Measurements from ENCODE around the gene RAPGEF1.

Gene RAPGEF1

DNA sequence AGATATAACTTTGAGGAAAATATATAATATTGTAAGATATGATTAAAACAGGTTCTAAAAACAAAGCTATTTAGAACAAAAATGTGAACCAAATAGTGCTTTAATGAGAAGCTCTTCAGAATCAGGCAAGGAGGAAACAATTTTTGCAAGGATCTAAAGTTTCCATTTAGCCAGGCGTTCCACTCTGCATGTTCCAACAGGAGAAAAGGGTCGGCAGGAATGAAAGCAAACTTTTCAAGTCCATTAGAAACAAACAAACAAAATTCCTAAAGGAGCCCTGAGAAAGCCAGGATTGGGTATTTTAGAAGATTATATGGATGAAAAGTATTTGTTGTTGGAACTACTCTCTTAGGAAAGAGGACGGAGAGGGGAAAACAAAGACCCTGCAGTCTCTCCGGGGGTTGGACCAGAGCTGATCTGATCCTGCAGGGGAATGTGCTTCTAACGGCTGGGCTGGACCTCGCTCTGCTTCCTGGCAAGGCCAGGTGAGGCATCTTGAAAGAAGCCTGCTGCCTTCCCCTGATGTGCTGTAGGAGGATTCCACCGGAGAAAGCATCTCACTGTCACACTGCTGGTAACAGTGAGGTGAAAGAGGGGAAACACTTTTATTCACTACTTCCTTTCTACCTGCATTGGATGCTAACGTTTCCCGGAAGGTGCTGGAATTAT lies 100.0 kb downstream of the RAPGEF1 start:
- no peak for DNase-seq

DNA sequence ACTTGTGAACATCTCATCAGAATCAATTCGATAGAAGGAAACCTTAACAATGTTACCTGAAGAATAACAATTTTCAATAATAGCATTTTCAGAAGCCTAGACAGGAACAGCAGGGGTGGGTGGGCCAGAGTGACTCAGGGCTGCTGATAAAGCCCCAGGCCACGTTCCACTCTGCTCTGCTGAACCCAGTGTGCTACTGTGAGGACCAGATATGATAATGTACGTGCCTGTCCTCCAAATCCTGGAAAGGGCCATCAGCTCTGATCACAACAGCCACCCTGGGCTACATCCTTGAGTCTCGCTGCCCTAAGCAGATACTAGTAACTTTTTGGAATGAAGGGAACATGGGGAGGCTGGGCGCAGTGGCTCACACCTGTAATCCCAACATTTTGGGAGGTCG lies 103.3 kb downstream of the RAPGEF1 start:
- no peak for DNase-seq

- peak; percentile 24 for DNase-seq
These were observed 104.0 kb downstream of the RAPGEF1 start for GRCh38 chr9:131635892-131636291.

DNA sequence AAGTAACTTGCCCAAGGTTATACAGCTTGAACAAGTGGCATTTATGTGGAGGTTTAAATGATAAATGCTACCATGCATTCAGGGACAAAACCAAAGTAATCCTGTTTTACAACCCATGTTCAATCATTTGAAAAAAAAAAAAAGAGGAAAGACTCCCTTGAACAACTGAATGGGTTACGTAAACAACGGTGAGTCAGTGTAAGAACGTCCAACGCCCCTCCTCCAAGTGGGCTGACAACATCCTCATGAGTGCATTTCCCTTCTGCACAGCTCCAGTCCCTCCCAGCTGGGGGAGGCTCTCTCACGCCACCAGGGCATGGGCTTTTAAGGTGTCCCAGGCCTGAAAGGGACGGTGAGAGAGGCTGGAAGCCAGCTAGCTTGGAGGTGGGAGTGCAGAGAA lies 104.6 kb downstream of the RAPGEF1 start:
- peak; percentile 81 for DNase-seq

DNA sequence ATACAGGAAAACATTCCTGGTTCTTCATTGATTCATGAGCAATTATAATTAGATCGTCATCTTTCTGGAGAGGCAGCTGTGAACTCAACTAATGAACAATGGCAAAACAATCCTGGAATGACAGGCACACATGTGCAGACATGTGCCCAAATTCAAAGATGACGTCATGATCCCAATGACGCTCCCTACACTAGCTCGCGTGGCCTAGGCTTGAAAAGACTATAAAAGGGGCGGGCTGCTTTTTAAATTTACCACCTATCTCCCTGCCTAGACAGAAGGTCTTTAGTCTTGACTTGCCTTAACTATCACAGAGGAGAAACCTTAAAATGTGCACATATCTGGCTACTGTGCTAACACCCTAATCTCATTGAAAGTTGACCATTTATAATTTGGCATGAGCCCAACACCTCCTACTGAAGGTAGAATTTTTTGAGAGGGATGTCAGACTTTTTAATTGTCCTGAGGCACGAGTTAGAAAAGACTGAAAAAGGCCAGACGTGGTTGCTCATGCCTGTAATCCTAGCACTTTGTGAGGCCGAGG lies 106.3 kb downstream of the RAPGEF1 start:
- DNase-seq: peak; percentile 54

DNA sequence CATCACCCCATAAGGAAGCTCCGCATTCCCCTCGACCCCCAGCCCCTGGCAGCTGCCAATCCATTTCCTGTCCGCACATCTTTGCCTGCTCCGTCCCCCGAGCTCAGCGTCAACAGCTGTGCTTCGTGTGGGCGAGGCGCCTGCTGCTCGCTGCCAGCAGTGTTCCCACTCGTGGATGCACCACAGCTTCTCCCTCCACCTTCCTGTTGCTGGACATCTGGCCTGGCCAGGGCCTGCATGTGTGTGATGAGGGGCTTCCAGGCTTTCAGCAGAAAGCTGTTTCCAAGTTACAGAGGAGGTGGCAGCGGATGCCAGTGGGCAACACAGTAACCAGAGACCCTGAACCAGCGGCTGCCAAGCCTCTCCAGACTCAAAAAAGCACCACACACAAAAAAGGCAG lies 108.6 kb downstream of the RAPGEF1 start:
- DNase-seq: no peak

DNA sequence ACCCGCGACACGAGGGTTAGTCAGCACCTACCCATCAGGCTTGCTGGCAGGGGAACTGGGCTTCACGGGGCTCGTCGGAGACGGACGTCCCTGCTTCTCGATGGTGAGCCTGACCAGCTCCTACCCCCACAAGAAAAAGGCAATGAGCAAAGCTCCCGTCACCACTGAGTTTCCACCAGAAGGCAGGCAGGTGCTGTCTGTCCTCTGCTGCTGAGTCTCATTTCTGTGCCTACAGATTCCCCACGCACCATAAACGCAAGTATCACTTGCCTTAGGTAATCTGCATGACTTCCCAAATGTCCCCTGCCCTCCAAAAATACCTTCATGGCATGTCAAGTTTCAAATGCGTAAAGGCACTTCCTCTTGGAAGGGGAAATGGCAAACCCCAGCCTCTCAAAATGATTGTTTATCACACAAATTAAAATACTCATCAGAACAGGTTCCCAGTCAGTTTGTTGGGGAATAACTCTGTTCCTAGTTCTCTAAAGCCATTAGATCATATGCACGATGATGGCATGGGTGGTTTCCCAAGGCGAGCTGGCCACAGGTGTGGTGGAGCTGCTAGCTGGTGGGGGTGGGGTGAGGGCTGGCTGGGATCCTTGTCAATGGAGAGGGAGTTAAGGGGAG lies 109.6 kb downstream of the RAPGEF1 start:
- DNase-seq: peak; percentile 6

- no peak for DNase-seq
These were observed 110.1 kb downstream of the RAPGEF1 start for GRCh38 chr9:131629825-131630204.

DNA sequence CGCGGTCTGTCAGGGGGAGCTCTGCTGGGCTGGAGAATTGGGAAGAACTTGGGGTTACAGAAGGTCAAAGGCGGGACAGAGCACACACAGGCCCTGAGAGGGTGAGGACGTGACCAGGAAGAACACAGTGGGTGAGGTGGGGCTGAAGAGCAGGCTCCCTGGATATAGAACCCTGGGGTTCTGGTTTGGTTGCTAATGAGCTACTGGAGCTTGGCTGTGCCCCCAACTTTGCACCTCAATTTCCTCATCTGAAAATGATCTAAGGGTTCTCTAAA lies 110.7 kb downstream of the RAPGEF1 start:
- DNase-seq: no peak

DNA sequence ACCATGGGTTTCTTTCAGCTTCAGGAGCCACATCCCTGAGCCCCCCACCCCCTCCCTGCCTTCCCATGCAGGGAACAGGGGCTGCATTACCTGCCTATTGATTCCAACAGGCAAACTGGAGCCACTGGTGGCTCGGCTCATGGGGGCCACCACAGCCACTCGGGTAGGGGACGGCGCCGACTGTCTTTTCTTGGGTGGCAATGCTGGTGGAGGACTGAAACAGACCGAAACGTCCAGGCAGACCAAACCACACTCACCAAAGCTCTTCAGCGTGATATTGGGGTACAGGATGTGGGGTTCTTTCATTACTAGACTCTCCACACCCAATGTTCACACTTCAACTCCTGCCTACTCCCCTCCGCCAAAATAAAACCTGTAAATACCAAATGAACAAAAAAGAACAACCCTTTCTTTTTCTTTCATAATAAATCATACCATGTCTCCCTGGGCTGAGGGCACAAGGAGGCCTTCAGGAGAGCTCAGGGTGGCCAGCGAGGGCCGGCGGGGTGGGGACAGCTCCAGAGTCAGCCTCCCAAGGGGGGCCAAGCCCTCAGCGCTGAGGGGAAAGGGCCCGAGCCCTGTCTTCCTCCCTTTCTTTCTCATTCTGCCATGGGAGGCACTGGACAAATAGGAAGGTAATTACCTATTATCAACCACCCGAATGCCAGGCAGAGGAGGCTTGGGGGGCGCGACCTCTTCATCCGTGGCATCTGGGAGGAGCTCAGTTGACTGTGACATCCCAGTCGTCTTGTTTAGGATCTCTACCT lies 111.2 kb downstream of the RAPGEF1 start:
- DNase-seq: no peak

DNA sequence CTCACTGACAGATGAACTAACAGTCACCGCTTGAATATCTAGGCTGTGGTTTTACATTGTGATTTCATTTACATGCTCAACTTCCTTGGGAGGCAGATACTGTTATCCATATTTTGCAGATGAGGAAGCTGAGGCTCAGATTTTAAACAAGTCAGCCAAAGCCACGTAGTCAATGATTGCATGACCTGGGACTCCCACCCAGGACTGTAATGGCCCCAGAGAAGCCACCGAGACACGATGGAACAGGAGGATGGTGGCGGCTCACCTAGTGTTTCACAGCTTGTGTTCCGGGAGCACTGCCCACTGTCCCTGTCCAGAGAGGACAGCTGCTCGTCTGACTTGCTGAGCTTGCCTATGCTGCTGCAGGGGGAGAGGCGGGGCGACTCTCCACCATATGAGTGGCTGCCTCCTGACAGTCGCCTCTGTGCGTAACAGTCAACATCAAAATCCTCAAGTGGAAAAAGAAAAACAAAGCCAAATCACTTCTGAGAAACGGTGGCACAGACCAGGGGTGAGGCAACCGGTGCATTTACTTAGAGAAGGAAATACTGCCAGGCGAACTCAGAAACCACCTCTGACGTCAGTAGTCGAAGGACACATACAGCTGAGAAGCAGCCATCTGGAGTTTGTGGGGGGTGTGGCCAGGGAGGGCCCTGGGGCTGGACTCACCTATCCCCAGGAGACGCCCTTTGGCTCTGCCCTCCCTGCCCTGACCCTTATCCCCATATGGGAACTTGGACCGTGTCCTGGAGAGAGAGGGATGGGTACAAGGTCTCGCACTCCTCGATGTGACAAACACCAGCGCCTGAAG lies 112.0 kb downstream of the RAPGEF1 start:
- peak; percentile 28 for DNase-seq

DNA sequence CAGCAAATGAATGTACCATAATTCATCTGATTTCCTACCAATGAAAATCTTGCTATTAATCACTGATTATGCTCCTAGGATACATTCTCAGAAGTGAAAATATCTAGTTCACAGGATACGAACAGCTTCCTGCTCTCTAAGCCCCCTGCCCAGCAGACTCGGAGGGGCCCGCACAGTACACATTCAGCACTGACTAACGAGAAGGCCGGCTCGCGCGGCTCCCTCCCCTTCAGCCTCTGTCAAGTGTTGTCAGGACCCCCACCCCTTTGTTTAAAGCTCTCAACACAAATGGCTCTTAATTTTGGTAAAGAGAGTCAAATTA lies 112.6 kb downstream of the RAPGEF1 start:
- DNase-seq: peak; percentile 55

DNA sequence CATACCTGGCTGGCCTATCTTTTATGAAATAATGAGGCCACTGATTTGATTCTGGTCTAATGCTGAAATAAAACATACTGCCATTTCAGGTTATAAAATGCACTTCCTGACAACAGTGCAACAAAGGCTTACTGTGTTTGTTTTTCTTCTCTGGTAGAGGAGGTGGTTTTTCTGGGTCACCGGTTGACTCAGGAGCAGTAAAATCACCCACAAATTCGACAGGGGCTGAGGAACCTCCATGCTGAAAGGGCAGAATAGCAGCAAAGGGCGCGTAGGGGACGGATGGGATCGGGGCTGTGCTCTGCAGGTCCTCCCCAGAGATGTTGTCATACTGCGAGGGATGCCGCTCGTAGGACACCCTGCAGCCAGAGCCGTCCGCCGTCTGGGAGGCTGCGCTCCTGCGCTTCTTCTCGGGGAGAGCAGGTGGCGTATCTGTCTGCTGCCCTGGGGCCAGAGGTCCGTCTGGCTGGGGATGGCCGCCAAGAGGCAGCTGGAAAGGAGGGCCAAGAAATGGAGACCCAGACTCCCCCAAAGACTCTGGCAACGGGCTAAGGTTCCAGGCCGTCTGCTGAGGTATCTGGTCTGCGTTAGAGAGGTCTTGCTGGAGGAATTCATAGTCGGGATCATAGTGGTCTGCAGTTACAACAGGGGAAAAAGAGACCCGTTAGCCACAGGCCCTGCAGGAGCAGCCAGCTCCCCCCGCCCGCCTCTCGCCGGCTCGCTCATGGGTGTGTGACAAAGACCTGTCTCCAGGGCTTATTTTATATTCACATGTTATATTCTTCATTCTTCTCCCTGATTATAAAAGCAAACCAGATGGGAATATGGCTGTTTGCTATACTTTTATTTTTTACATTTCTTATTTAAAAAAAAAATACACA lies 113.8 kb downstream of the RAPGEF1 start:
- DNase-seq: peak; percentile 58

DNA sequence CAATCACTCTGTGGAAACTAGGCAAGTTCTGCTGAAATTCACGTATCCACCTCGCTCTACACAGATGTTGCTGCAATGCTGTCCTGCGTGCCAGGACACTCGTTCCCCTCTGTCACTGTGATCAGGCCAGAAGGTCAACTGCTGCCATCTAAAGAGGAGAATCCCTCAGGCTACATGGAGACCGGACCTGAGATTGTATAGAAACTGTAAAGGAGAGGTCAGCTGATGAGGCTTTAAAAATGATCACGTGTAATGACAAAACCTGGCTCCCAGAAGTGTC lies 114.4 kb downstream of the RAPGEF1 start:
- DNase-seq: peak; percentile 58

DNA sequence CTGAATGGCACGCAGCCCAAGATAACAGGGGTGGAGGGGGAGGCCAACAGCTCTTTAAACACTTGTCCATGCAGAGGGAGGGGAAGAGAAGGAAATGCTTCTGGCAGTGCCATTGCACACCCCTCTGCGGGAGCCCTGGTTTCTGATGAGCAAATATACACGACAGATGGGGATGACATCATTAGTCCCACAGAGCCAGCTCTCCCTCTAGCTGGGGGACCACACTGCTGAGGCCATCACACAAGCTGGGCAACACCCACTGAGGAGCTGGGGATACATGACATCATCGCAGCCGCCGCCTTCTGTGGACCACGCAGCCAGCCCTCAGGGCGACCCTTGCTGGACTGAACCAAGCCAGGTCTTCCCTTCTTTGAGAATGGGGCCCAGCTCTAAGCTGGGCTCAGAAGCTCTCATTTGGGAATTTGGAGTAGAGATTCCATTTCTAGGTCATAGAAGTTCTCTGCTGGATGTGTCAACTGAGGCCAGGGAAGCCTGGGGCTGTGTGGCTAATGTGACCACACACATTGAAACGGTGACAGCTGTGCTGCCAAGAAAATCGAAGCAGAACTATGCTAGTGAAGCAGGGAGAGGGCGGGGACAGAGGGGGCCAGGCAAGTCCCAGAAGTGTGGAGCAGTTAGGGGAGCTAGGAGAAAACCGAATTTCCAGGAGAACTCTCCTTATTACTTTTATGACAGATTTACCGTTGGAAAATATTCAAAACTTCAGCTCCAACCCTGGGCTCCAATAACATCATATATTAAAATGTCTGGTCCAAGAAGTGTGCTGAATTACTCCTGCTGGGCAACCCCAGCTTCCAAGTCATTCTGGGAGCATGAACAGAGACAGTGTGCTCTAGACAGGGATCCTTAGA lies 115.0 kb downstream of the RAPGEF1 start:
- peak; percentile 97 for DNase-seq

GRCh38 chr9:131623655-131624330 lies 116.1 kb downstream of the RAPGEF1 start:
- no peak for DNase-seq

DNA sequence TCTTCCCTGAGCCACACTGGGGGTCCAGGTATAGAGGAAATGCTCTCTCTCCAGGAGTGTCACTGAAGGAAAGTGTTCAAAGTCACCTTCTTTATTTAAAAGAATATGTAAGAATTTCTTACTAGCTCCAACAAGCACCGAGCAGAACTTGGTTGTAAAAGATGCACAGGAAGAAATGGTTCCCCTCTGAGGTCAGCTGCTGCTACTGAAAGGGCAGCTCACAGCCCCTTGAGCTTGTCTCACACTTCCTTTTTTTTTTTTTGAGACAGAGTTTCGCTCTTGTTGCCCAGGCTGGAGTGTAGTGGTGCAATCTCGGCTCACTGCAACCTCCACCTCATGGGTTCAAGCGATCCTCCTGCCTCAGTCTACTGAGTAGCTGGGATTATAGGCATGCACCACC lies 117.4 kb downstream of the RAPGEF1 start:
- DNase-seq: no peak

GRCh38 chr9:131621551-131622358 lies 118.1 kb downstream of the RAPGEF1 start:
- DNase-seq: peak; percentile 21

GRCh38 chr9:131620764-131621520 lies 118.9 kb downstream of the RAPGEF1 start:
- DNase-seq: peak; percentile 32
